Measurements from ENCODE around the gene AARS2. TPM values are rescaled to one million over a fixed set of nuclear protein-coding genes. Genes with fewer than 3 reads are reported as not detected.

Gene AARS2
- total RNA-seq, 1 experiment from 2014 or later, result 17.4 TPM

- peak; percentile 34 for DNase-seq (ENCODE audit: low read depth)
Observed at GRCh38 chr6:44301782-44302564, 11.2 kb downstream of the AARS2 start.

- no peak for DNase-seq (ENCODE audit: low read depth)
Observed at GRCh38 chr6:44301106-44301505, 12.0 kb downstream of the AARS2 start.

- DNase-seq (ENCODE audit: low read depth), result no peak
Observed at GRCh38 chr6:44300292-44300823, 12.8 kb downstream of the AARS2 start.

GRCh38 chr6:44298864-44299263, 14.3 kb downstream of the AARS2 start:
- DNase-seq (ENCODE audit: low read depth), result no peak

- no peak for DNase-seq (ENCODE audit: low read depth)
Observed at GRCh38 chr6:44298055-44298803, 14.9 kb downstream of the AARS2 start.

- no peak for DNase-seq (ENCODE audit: low read depth)
Observed at GRCh38 chr6:44297063-44298038, 15.8 kb downstream of the AARS2 start.

GRCh38 chr6:44294832-44295791, 18.0 kb downstream of the AARS2 start:
- DNase-seq (ENCODE audit: low read depth), result no peak

- DNase-seq (ENCODE audit: low read depth), result no peak
Observed at GRCh38 chr6:44292661-44293365, 20.3 kb downstream of the AARS2 start.

GRCh38 chr6:44291841-44292240, 21.3 kb downstream of the AARS2 start:
- no peak for DNase-seq (ENCODE audit: low read depth)

GRCh38 chr6:44289726-44290260, 23.4 kb downstream of the AARS2 start:
- DNase-seq (ENCODE audit: low read depth), result no peak

GRCh38 chr6:44286747-44287146, 26.4 kb downstream of the AARS2 start:
- DNase-seq (ENCODE audit: low read depth), result no peak

- no peak for DNase-seq (ENCODE audit: low read depth)
Observed at GRCh38 chr6:44286285-44286565, 26.9 kb downstream of the AARS2 start.

GRCh38 chr6:44285552-44286284, 27.4 kb downstream of the AARS2 start:
- DNase-seq (ENCODE audit: low read depth), result no peak

GRCh38 chr6:44284867-44285266, 28.3 kb downstream of the AARS2 start:
- no peak for DNase-seq (ENCODE audit: low read depth)

GRCh38 chr6:44284121-44284520, 29.0 kb downstream of the AARS2 start:
- DNase-seq (ENCODE audit: low read depth), result no peak

- peak; percentile 43 for DNase-seq (ENCODE audit: low read depth)
Observed at GRCh38 chr6:44278774-44279697, 34.1 kb downstream of the AARS2 start.

GRCh38 chr6:44278315-44278714, 34.8 kb downstream of the AARS2 start:
- DNase-seq (ENCODE audit: low read depth), result no peak

- no peak for DNase-seq (ENCODE audit: low read depth)
Observed at GRCh38 chr6:44277763-44278162, 35.4 kb downstream of the AARS2 start.
